CD14-positive monocyte (primary cell): ENCODE measurements around the gene STON2. TPM values are rescaled to one million over a fixed set of nuclear protein-coding genes. Genes with fewer than 3 reads are reported as not detected.

Experiments
- DNase-seq, 3 donors: peaks; one replicate each; pipeline ENCODE4 v3.0.0-alpha.2; 2011 to 2022
- H2AFZ ChIP-seq: 2 replicates; pipeline ENCODE4 v1.6.0; 2012; ENCODE audit warnings: mild to moderate bottlenecking, low read depth, low read length, inconsistent platforms; ENCODE audit not compliant: insufficient read depth, poor library complexity, severe bottlenecking
- H3K27ac ChIP-seq, 2 donors: 1 replicate in 1 of 2; 2 replicates in 1 of 2; pipeline ENCODE4 v1.5.1; 2012 to 2013; ENCODE audit warnings: low read length in 2 of 2, control low read depth in 1 of 2, inconsistent platforms in 1 of 2, low read depth in 1 of 2, mild to moderate bottlenecking in 1 of 2
- H3K27me3 ChIP-seq, 2 donors: one replicate each; pipeline versions ENCODE4 v1.6.0 to v1.6.1; 2011 to 2013; ENCODE audit warnings: low read length in 2 of 2; ENCODE audit not compliant: control insufficient read depth in 2 of 2, insufficient read depth in 2 of 2
- H3K36me3 ChIP-seq, 2 donors: replicated peaks in 1 of 2; 1 replicate in 1 of 2; 2 replicates in 1 of 2; pipeline versions ENCODE4 v1.5.1 to v1.6.1; 2012 to 2013; ENCODE audit warnings: low read length in 2 of 2, control low read depth in 1 of 2, inconsistent platforms in 1 of 2, mild to moderate bottlenecking in 1 of 2; ENCODE audit not compliant: insufficient read depth in 2 of 2, control insufficient read depth in 1 of 2
- H3K4me1 ChIP-seq, 2 donors: 1 replicate in 1 of 2; 2 replicates in 1 of 2; pipeline versions ENCODE4 v1.5.1 to v1.6.1; 2012 to 2013; ENCODE audit warnings: low read length in 2 of 2, control low read depth in 1 of 2, inconsistent platforms in 1 of 2, mild to moderate bottlenecking in 1 of 2, moderate library complexity in 1 of 2; ENCODE audit not compliant: insufficient read depth in 2 of 2, control insufficient read depth in 1 of 2
- H3K4me2 ChIP-seq: replicated peaks from 2 replicates; pipeline ENCODE3; 2012; ENCODE audit warnings: low read length, moderate library complexity, mild to moderate bottlenecking; ENCODE audit not compliant: poor library complexity, severe bottlenecking; ENCODE audit errors: extremely low read depth
- H3K4me3 ChIP-seq, 3 experiments: fragments of 200-600 bp in 1 of 3; sonication (generic) in 1 of 3; replicated peaks in 1 of 3; 1 replicate in 2 of 3; 2 replicates in 1 of 3; pipeline ENCODE4 v1.5.1; 2011 to 2013; ENCODE audit warnings: low read length in 3 of 3, mild to moderate bottlenecking in 3 of 3, control low read depth in 2 of 3, low read depth in 2 of 3, inconsistent platforms in 1 of 3, moderate library complexity in 1 of 3
- H3K79me2 ChIP-seq: 2 replicates; pipeline ENCODE4 v1.6.0; 2012; ENCODE audit warnings: mild to moderate bottlenecking, control low read depth, inconsistent platforms, low read length, moderate library complexity; ENCODE audit not compliant: insufficient read depth
- H3K9ac ChIP-seq: 2 replicates; pipeline ENCODE4 v1.6.0; 2017; ENCODE audit warnings: low read length, mild to moderate bottlenecking; ENCODE audit not compliant: insufficient read depth, poor library complexity, severe bottlenecking
- H3K9me3 ChIP-seq, 2 donors: replicated peaks in 1 of 2; 1 replicate in 1 of 2; 2 replicates in 1 of 2; pipeline versions ENCODE4 v1.5.1 to v1.6.1; 2012 to 2013; ENCODE audit warnings: low read length in 2 of 2, control low read depth in 1 of 2; ENCODE audit not compliant: control insufficient read depth in 1 of 2, insufficient read depth in 1 of 2
- H4K20me1 ChIP-seq: 2 replicates; pipeline ENCODE4 v1.6.0; 2012; ENCODE audit warnings: mild to moderate bottlenecking, low read length, control low read depth, moderate library complexity; ENCODE audit not compliant: insufficient read depth
- H3K27ac Mint-ChIP-seq, 7 donors: one replicate each; pipeline ENCODE4 v1.8.0; 2020; ENCODE audit warnings: mild to moderate bottlenecking in 7 of 7, mixed read lengths in 7 of 7, moderate library complexity in 6 of 7, inconsistent platforms in 2 of 7
- H3K27me3 Mint-ChIP-seq, 3 donors: one replicate each; pipeline ENCODE4 v1.8.0; 2021 to 2022; ENCODE audit warnings: low read depth in 3 of 3, mild to moderate bottlenecking in 3 of 3, mixed read lengths in 3 of 3, moderate library complexity in 3 of 3, inconsistent platforms in 1 of 3
- H3K36me3 Mint-ChIP-seq, 2 donors: one replicate each; pipeline ENCODE4 v1.8.0; 2020; ENCODE audit warnings: mixed read lengths in 2 of 2, inconsistent platforms in 1 of 2, mild to moderate bottlenecking in 1 of 2
- H3K4me1 Mint-ChIP-seq: one replicate; pipeline ENCODE4 v1.8.0; 2020; ENCODE audit warnings: mild to moderate bottlenecking, mixed read lengths
- H3K4me3 Mint-ChIP-seq, 2 donors: one replicate each; pipeline ENCODE4 v1.8.0; 2020; ENCODE audit warnings: mild to moderate bottlenecking in 2 of 2, mixed read lengths in 2 of 2, moderate library complexity in 1 of 2
- H3K9me3 Mint-ChIP-seq, 7 donors: one replicate each; pipeline ENCODE4 v1.8.0; 2020 to 2022; ENCODE audit warnings: mixed read lengths in 7 of 7, mild to moderate bottlenecking in 6 of 7, moderate library complexity in 6 of 7, inconsistent platforms in 2 of 7
- CTCF ChIP-seq: fragments of 200-600 bp; IDR thresholded peaks from one replicate; pipeline ENCODE4 v1.8.0; 2022; ENCODE audit warnings: antibody characterized with exemption, mild to moderate bottlenecking
- WGBS: methylation state at CpG from one replicate; pipeline ENCODE4 v1.1.5; 2013; ENCODE audit warnings: missing lambda C conversion rate; ENCODE audit not compliant: insufficient coverage; 5-methylcytosine and 5-hydroxymethylcytosine counted together
- intact Hi-C, 2 donors: fragments of 100-400 bp; cut with micrococcal nuclease; formaldehyde crosslinking; loops; one replicate each; pipeline versions ENCODE4 v1.15.0 to v1.15.1; 2023
- polyA plus RNA-seq, 3 donors: library from polyadenylated mRNA; depleted of rRNA in 1 of 3; unstranded in 2 of 3; stranded (reverse) in 1 of 3; fragments of 300-500 nt in 2 of 3; fragments of >200 nt in 1 of 3; fragmentation: Illumina TruSeq in 2 of 3; gene quantifications; 1 replicate in 2 of 3; 2 replicates in 1 of 3; pipeline ENCODE4 v1.2.3, GENCODE V29; 2012 to 2021

Gene STON2
- polyA plus RNA-seq, 3 donors = 1.6 to 3.2 (median 2.1) TPM

- no peaks in the 10 kb centered on the region for H3K36me3 ChIP-seq
- Mint-ChIP-seq H3K27me3 (peaks cover 1 to 4% (median 2%) of the 10 kb centered on the region in 3 donors), H3K4me3 (no peak overlapping the region), H3K36me3 (no peaks in the 10 kb centered on the region), H3K27ac (no peak overlapping the region), H3K9me3 (no peaks in the 10 kb centered on the region), H3K4me1 (no peaks in the 10 kb centered on the region)
- H3K79me2 ChIP-seq = no peaks in the 10 kb centered on the region
- H2AFZ ChIP-seq = no peak overlapping the region
- intact Hi-C loops = no loop called here
- no peak overlapping the region for H3K4me3 ChIP-seq
- no peak for TF ChIP-seq CTCF
- H3K4me1 ChIP-seq = no peaks in the 10 kb centered on the region
- no peak overlapping the region for H3K27ac ChIP-seq
- H3K4me2 ChIP-seq = no peak overlapping the region
- no peaks in the 10 kb centered on the region for H3K9me3 ChIP-seq
- no peak for DNase-seq
- 93% methylated on average over 5 of the region's 7 CpGs for WGBS
- no peaks in the 10 kb centered on the region for H4K20me1 ChIP-seq
- no peak overlapping the region for H3K9ac ChIP-seq
- no peaks in the 10 kb centered on the region for H3K27me3 ChIP-seq
These were observed 33.2 kb downstream of the STON2 start for GRCh38 chr14:81366884-81367283.

GRCh38 chr14:81366214-81366613, 33.9 kb downstream of the STON2 start:
- Histone ChIP-seq H3K9ac (no peak overlapping the region), H3K27me3 (no peaks in the 10 kb centered on the region), H3K79me2 (no peaks in the 10 kb centered on the region), H3K9me3 (no peaks in the 10 kb centered on the region), H3K27ac (no peak overlapping the region), H4K20me1 (no peaks in the 10 kb centered on the region), H3K4me2 (no peak overlapping the region), H3K36me3 (no peaks in the 10 kb centered on the region), H3K4me1 (no peaks in the 10 kb centered on the region), H3K4me3 (no peak overlapping the region), H2AFZ (no peak overlapping the region)
- Mint-ChIP-seq H3K9me3 (no peaks in the 10 kb centered on the region), H3K27ac (no peak overlapping the region), H3K4me3 (no peak overlapping the region), H3K27me3 (peaks cover 1 to 2% (median 2%) of the 10 kb centered on the region in 3 donors), H3K36me3 (no peaks in the 10 kb centered on the region), H3K4me1 (no peaks in the 10 kb centered on the region)
- 96% methylated on average over 4 of the region's 6 CpGs for WGBS
- TF ChIP-seq CTCF = no peak
- DNase-seq = no peak
- intact Hi-C loops = no loop called here
